K562 (cell line): Measurements from ENCODE around the gene CDC42EP3. TPM values are rescaled to one million over a fixed set of nuclear protein-coding genes. Genes with fewer than 3 reads are reported as not detected.

Source experiments
- ATAC-seq: fragments of 200-7000 bp; cut with Tn5 transposase; 3 replicates; pipeline ENCODE4 v1.9.1; 2020; ENCODE audit warnings: moderate library complexity
- BruUV-seq: library from RNA; stranded (reverse); fragments of 400-500 nt; replicated peaks from 2 replicates; lab custom pipeline; 2021; lab: Mats Ljungman, UMichigan
- CTCF ChIA-PET: fragments of 300-600 bp; formaldehyde crosslinking; extraction: SDS; loops from one replicate; lab custom pipeline; 2021; ENCODE audit warnings: low intra/inter-chr PET ratio; lab: Yijun Ruan, JAX
- POLR2A ChIA-PET: fragments of 300-600, 350-650 bp; sonication (Branson Sonifier 250); formaldehyde crosslinking; extraction: SDS; loops from one replicate; lab custom pipeline; 2021; ENCODE audit warnings: antibody characterized with exemption, inconsistent platforms; lab: Yijun Ruan, JAX
- DNase-seq, 4 experiments: peaks; one replicate each; pipeline versions ENCODE4 v3.0.0 to v3.0.0-alpha.2; 2011 to 2018; ENCODE audit warnings: low spot score in 3 of 4, mixed read lengths in 3 of 4; ENCODE audit errors: extremely low read depth in 1 of 4
- FAIRE-seq: peaks from 2 replicates; lab custom pipeline; 2011; peaks lifted over from hg19 to GRCh38; lab: Jason Lieb, UNC
- H2AFZ ChIP-seq: 2 replicates; pipeline ENCODE4 v1.6.0; 2011; ENCODE audit warnings: low read depth, low read length, control low read depth, inconsistent platforms
- H3K27ac ChIP-seq: fragments of 200-600 bp; 3 replicates; pipeline ENCODE4 v1.8.0; 2011; ENCODE audit warnings: low read depth, mild to moderate bottlenecking, control low read depth, inconsistent platforms, low read length, moderate library complexity, mixed read lengths; ENCODE audit errors: extremely low read depth
- H3K27me3 ChIP-seq, 2 experiments: fragments of 300-600 bp in 1 of 2; 2 replicates in 1 of 2; 3 replicates in 1 of 2; pipeline versions ENCODE4 v1.6.0 to v1.8.0; 2011; ENCODE audit warnings: inconsistent platforms in 2 of 2, low read length in 2 of 2, mild to moderate bottlenecking in 1 of 2, mixed read lengths in 1 of 2, moderate library complexity in 1 of 2; ENCODE audit not compliant: control insufficient read depth in 2 of 2, insufficient read depth in 2 of 2
- H3K36me3 ChIP-seq: fragments of 300-600 bp; 3 replicates; pipeline ENCODE4 v1.8.0; 2011; ENCODE audit warnings: mild to moderate bottlenecking, low read length, inconsistent platforms; ENCODE audit not compliant: control insufficient read depth, insufficient read depth
- H3K4me1 ChIP-seq, 2 experiments: fragments of 200-600 bp in 1 of 2; replicated peaks in 1 of 2; 2 replicates in 1 of 2; 3 replicates in 1 of 2; pipeline versions ENCODE4 v1.5.1 to v1.8.0; 2011; ENCODE audit warnings: inconsistent platforms in 2 of 2, low read length in 2 of 2, mild to moderate bottlenecking in 1 of 2, mixed read lengths in 1 of 2, moderate library complexity in 1 of 2; ENCODE audit not compliant: control insufficient read depth in 2 of 2, insufficient read depth in 2 of 2
- H3K4me2 ChIP-seq: 2 replicates; pipeline ENCODE4 v1.6.1; 2011; ENCODE audit warnings: low read length, control low read depth, inconsistent platforms, mixed read lengths; ENCODE audit not compliant: insufficient read depth
- H3K4me3 ChIP-seq: fragments of 200-600 bp; sonication (generic), shearing (Covaris generic); 2 replicates; pipeline ENCODE4 v1.5.1; 2016; ENCODE audit warnings: control low read depth, inconsistent platforms
- H3K79me2 ChIP-seq: fragments of 200-600 bp; 3 replicates; pipeline ENCODE4 v1.8.0; 2011; ENCODE audit warnings: low read length, inconsistent platforms; ENCODE audit not compliant: control insufficient read depth, insufficient read depth
- H3K9ac ChIP-seq, 2 experiments: 2 replicates each; pipeline versions ENCODE4 v1.6.0 to v1.6.1; 2011; ENCODE audit warnings: low read depth in 2 of 2, low read length in 2 of 2, control low read depth in 1 of 2, inconsistent platforms in 1 of 2, mild to moderate bottlenecking in 1 of 2, mixed read lengths in 1 of 2; ENCODE audit not compliant: insufficient read depth in 1 of 2
- H3K9me1 ChIP-seq: one replicate; pipeline ENCODE4 v1.6.0; 2011; ENCODE audit warnings: inconsistent platforms, mild to moderate bottlenecking, low read length, moderate library complexity; ENCODE audit not compliant: control insufficient read depth, insufficient read depth
- H3K9me3 ChIP-seq: replicated peaks from 2 replicates; pipeline ENCODE4 v1.5.1; 2011; ENCODE audit warnings: low read depth, low read length, inconsistent platforms; ENCODE audit not compliant: control insufficient read depth, insufficient read depth
- H4K20me1 ChIP-seq: replicated peaks from 2 replicates; pipeline ENCODE4 v1.6.1; 2011; ENCODE audit warnings: low read length, inconsistent platforms, mixed read lengths; ENCODE audit not compliant: control insufficient read depth, insufficient read depth
- EP400 ChIP-seq: fragments of 450-650 bp; IDR thresholded peaks from 2 replicates; pipeline ENCODE4 v1.6.1; 2017; ENCODE audit warnings: antibody characterized with exemption, mild to moderate bottlenecking, moderate library complexity
- FOSL1 ChIP-seq: fragments of 200-800 bp; sonication (Bioruptor generic); conservative IDR thresholded peaks from 2 replicates; pipeline ENCODE4 v1.6.1; 2016; ENCODE audit warnings: missing genetic modification characterization, missing compliant biosample characterization
- FOXK1 ChIP-seq: sonication (generic); formaldehyde crosslinking; IDR thresholded peaks from 2 replicates; pipeline ENCODE4 v1.8.0; 2022; ENCODE audit warnings: missing genetic modification reagents, mild to moderate bottlenecking, borderline replicate concordance
- GMEB1 ChIP-seq: fragments of 250-450 bp; sonication (Bioruptor Pico); IDR thresholded peaks from 2 replicates; pipeline ENCODE4 v1.4.0; 2020; ENCODE audit warnings: mild to moderate bottlenecking
- HMG20A ChIP-seq: fragments of 450-650 bp; formaldehyde crosslinking; conservative IDR thresholded peaks from 2 replicates; pipeline ENCODE4 v1.4.0; 2020; ENCODE audit warnings: mild to moderate bottlenecking, mixed read lengths
- MEF2D ChIP-seq: conservative IDR thresholded peaks from 2 replicates; pipeline ENCODE4 v1.6.1; 2016; ENCODE audit warnings: low read depth, missing genetic modification characterization, missing compliant biosample characterization
- PHF21A ChIP-seq: fragments of 450-650 bp; IDR thresholded peaks from 2 replicates; pipeline ENCODE4 v1.6.1; 2017; ENCODE audit warnings: low read depth, borderline replicate concordance
- SAFB2 ChIP-seq: fragments of 200-400 bp; formaldehyde crosslinking; IDR thresholded peaks from 2 replicates; pipeline ENCODE4 v1.6.1; 2018; ENCODE audit warnings: borderline replicate concordance, low read length, low read depth, moderate library complexity; ENCODE audit not compliant: severe bottlenecking
- TAF7 ChIP-seq: fragments of 450-650 bp; IDR thresholded peaks from 2 replicates; pipeline ENCODE4 v1.6.1; 2016; ENCODE audit warnings: missing genetic modification characterization, missing compliant biosample characterization
- THAP12 ChIP-seq: fragments of 250-450 bp; sonication (Bioruptor Pico); IDR thresholded peaks from 2 replicates; pipeline ENCODE4 v1.9.0; 2021; ENCODE audit warnings: mild to moderate bottlenecking, inconsistent platforms
- ZFP1 ChIP-seq: fragments of 450-650 bp; formaldehyde crosslinking; IDR thresholded peaks from 2 replicates; pipeline ENCODE4 v1.4.0; 2020; ENCODE audit warnings: mild to moderate bottlenecking, mixed read lengths
- WGBS: fragments of 100-300 bp; shearing (Covaris generic); methylation state at CpG from one replicate; pipeline ENCODE4 v1.1.6; 2016; ENCODE audit warnings: low coverage, mixed read lengths; ENCODE audit not compliant: insufficient coverage; ENCODE audit errors: missing lambda C conversion rate; 5-methylcytosine and 5-hydroxymethylcytosine counted together
- in situ Hi-C: fragments of 300-500 bp; cut with MboI; formaldehyde crosslinking; loops from 4 replicates; pipeline ENCODE4 v1.15.0; 2018; ENCODE audit warnings: inconsistent platforms, mixed read lengths
- intact Hi-C: fragments of 100-400 bp; cut with micrococcal nuclease; formaldehyde crosslinking; loops from 2 replicates; pipeline ENCODE4 v1.14.2; 2022
- polyA plus RNA-seq, 8 experiments: library from polyadenylated mRNA; depleted of rRNA in 4 of 8; stranded (reverse) in 5 of 8; unstranded in 3 of 8; fragments of >200 nt; fragmentation: Nextera tagmentation in 2 of 8; fragmentation: Illumina TruSeq in 1 of 8; extraction: Ambion mirVana in 2 of 8; extraction: Trizol in 1 of 8; gene quantifications; 2 replicates each; pipeline versions ENCODE4 v1.2.1 to v1.2.3, GENCODE V29; 2011 to 2014; ENCODE audit warnings: inconsistent platforms in 1 of 8, missing spikeins in 1 of 8
- total RNA-seq, 7 experiments: library from RNA; depleted of rRNA in 6 of 7; stranded (reverse); fragments of >200 nt in 6 of 7; fragmentation: Illumina TruSeq in 2 of 7; extraction: Trizol in 2 of 7; gene quantifications; 2 replicates each; pipeline versions ENCODE4 v1.2.1 to v1.2.3, GENCODE V29; 2011 to 2021; ENCODE audit warnings: low replicate concordance in 1 of 7
- TF ChIP-seq, protein P1 (sequence below): fragments of 250-450 bp; sonication (Bioruptor Pico); IDR thresholded peaks from 2 replicates; pipeline ENCODE4 v1.4.0; 2020; ENCODE audit warnings: mild to moderate bottlenecking, moderate library complexity, borderline replicate concordance
- TF ChIP-seq, protein P2 (sequence below): sonication (generic); formaldehyde crosslinking; IDR thresholded peaks from 2 replicates; pipeline ENCODE4 v1.8.1; 2022; ENCODE audit warnings: missing genetic modification reagents

Gene CDC42EP3
- total and polyA plus RNA-seq, 9 of the 15 experiments (the other 6 are each of a cell fraction or from before 2014, with no cell fraction given), result 0.72 to 6.4 (median 2.0) TPM

DNA sequence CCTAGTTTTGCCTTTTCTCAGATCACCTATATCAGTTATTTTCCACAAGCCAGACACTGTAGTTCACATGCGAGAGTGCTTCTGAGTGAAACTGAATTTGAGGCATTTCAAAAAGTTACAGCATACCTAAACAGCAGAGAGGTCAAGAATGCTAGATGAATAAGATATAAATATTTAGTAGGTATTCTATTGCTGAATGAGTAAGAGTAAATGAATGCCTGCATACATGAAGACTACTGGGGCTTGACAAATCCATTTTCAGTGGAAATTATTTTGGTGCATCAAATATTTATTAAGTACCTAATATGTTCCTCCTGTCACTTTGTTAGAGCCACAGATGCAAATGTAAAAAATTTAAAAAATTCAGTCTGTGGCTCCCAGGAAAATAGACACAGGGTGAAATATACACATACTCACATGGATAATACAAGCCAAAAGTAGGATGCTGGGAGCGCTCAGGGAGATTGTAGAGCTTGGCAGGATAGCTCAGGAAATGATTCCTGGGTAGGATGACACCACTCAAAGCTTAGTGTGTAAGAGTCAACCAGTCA lies 27.6 kb upstream of the CDC42EP3 start:
- 29% methylated on average over 2 of the region's 2 CpGs for WGBS
- no peaks in the 10 kb centered on the region for H3K79me2 ChIP-seq
- no peak overlapping the region for H3K27ac ChIP-seq
- H3K4me3 ChIP-seq, result no peak overlapping the region
- peak overlapping the region; percentile 6; the same call in 1 of the 2 replicates for H2AFZ ChIP-seq
- H3K9me1 ChIP-seq, result no peaks in the 10 kb centered on the region
- H3K4me1 ChIP-seq, result no peaks in the 10 kb centered on the region
- H4K20me1 ChIP-seq, result no peaks in the 10 kb centered on the region
- intact Hi-C loops, result no loop called here
- no peak for DNase-seq
- in situ Hi-C loops, result no loop called here
- H3K9me3 ChIP-seq, result no peaks in the 10 kb centered on the region
- H3K9ac ChIP-seq, result no peak overlapping the region
- no peak for ATAC-seq
- no peak for FAIRE-seq
- POLR2A ChIA-PET, result interaction anchor here (1.1 kb wide), 1 partner anchor 20 kb away, joined by 5 read pairs; no protein-coding TSS in a partner anchor
- no peaks in the 10 kb centered on the region for H3K27me3 ChIP-seq
- no TSS peak for BruUV-seq
- H3K4me2 ChIP-seq, result no peak overlapping the region
- CTCF ChIA-PET, result no interaction called here
- no peaks in the 10 kb centered on the region for H3K36me3 ChIP-seq
- TF ChIP-seq FOXK1, result no peak
- TF ChIP-seq, protein P1, sequence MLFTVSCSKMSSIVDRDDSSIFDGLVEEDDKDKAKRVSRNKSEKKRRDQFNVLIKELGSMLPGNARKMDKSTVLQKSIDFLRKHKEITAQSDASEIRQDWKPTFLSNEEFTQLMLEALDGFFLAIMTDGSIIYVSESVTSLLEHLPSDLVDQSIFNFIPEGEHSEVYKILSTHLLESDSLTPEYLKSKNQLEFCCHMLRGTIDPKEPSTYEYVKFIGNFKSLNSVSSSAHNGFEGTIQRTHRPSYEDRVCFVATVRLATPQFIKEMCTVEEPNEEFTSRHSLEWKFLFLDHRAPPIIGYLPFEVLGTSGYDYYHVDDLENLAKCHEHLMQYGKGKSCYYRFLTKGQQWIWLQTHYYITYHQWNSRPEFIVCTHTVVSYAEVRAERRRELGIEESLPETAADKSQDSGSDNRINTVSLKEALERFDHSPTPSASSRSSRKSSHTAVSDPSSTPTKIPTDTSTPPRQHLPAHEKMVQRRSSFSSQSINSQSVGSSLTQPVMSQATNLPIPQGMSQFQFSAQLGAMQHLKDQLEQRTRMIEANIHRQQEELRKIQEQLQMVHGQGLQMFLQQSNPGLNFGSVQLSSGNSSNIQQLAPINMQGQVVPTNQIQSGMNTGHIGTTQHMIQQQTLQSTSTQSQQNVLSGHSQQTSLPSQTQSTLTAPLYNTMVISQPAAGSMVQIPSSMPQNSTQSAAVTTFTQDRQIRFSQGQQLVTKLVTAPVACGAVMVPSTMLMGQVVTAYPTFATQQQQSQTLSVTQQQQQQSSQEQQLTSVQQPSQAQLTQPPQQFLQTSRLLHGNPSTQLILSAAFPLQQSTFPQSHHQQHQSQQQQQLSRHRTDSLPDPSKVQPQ (CRISPR knock-in tag), result no peak
- TF ChIP-seq GMEB1 (CRISPR knock-in tag), result no peak
- no peak for TF ChIP-seq TAF7 (tag)
- no peak for TF ChIP-seq HMG20A (CRISPR knock-in tag)
- no peak for TF ChIP-seq THAP12 (CRISPR knock-in tag)
- TF ChIP-seq, protein P2, sequence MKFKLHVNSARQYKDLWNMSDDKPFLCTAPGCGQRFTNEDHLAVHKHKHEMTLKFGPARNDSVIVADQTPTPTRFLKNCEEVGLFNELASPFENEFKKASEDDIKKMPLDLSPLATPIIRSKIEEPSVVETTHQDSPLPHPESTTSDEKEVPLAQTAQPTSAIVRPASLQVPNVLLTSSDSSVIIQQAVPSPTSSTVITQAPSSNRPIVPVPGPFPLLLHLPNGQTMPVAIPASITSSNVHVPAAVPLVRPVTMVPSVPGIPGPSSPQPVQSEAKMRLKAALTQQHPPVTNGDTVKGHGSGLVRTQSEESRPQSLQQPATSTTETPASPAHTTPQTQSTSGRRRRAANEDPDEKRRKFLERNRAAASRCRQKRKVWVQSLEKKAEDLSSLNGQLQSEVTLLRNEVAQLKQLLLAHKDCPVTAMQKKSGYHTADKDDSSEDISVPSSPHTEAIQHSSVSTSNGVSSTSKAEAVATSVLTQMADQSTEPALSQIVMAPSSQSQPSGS (CRISPR knock-in tag), result no peak
- TF ChIP-seq PHF21A, result no peak
- TF ChIP-seq SAFB2, result no peak
- no peak for TF ChIP-seq FOSL1 (tag)
- TF ChIP-seq EP400, result no peak
- TF ChIP-seq MEF2D (tag), result no peak
- TF ChIP-seq ZFP1, result no peak
